ENCODE data around the gene STON2.

STON2 gene

DNA sequence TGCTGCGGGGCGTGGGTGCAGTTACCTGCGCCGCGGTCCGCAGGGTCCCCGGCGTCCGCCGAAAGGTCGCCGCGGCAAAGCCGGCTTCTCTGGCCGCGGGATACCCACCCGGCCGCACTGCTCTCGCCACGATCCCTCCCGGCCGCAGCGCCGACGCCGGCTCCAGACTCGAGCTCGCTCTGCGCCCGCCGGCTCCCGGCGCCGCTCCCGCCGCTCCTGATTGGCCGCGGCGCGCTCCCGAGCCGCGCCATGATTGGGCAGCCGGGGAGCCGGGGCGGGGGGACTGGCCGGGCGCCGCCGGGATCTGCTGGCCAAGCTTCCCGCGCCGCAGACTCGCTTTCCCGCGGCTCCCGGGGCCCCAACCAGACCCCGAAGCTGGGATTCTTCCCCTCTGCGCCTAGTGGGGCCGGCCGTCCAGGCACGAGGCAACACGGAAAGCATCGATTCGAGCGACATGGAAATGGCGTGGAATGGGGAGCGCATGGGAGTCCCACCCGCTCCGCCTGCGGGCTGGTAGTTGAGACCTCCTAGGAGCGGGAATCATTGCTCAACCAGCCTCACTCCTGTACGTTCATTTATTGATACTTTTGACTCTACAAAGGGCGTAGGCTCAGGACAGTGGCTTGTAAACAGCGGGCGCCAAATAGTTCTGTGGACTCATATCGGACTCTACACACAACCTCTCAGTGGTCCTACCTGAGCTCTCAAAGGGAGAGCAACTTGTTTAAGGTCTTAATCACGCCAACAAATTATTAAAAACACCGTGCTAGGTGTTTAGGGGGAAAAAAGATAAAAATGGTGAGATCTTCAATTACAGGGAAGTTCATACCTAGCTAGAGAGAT, 36.4 kb upstream of the STON2 start:
- TF ChIP-seq ESRRG (CRISPR knock-in tag; IDR thresholded peaks at IDR 0.05) (no peak), RARB (CRISPR knock-in tag; IDR thresholded peaks at IDR 0.05) (no peak), PPARA (CRISPR knock-in tag; IDR thresholded peaks at IDR 0.05; ENCODE audit: borderline replicate concordance) (no peak), ISL1 (CRISPR knock-in tag; IDR thresholded peaks at IDR 0.05) (no peak), TSHZ2 (CRISPR knock-in tag; IDR thresholded peaks at IDR 0.05) (no peak)
- ATAC-seq = peak; percentile 99

- peak; percentile 50 for ATAC-seq
- no peak for TF ChIP-seq ZC3H10 (CRISPR knock-in tag; IDR thresholded peaks at IDR 0.05)
- no peak for TF ChIP-seq CSDC2 (CRISPR knock-in tag; IDR thresholded peaks at IDR 0.05)
- no peak for TF ChIP-seq TSHZ2 (CRISPR knock-in tag; IDR thresholded peaks at IDR 0.05)
- no peak for TF ChIP-seq SNAI2 (CRISPR knock-in tag; IDR thresholded peaks at IDR 0.05)
Measured at GRCh38 chr14:81435391-81436295, 35.5 kb upstream of the STON2 start.

DNA sequence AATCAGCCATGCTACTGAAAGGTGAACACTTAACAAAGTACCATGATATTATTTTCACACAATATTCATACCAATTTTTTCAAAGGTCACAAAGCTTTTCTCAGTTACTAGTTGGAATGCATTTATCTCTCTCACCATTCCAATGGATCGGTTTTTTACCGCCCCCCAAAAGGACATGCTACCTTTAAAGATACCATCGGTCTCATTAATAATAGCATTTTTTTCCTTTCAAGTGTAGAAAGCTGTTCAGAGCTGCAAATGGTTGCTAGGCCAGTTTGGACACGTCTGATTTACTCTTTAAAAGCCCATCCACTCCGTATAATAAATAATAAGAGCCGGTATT, 34.9 kb upstream of the STON2 start:
- no peak for ATAC-seq
- no peak for TF ChIP-seq ZFP3 (CRISPR knock-in tag; IDR thresholded peaks at IDR 0.05)

- TF ChIP-seq, protein P1, sequence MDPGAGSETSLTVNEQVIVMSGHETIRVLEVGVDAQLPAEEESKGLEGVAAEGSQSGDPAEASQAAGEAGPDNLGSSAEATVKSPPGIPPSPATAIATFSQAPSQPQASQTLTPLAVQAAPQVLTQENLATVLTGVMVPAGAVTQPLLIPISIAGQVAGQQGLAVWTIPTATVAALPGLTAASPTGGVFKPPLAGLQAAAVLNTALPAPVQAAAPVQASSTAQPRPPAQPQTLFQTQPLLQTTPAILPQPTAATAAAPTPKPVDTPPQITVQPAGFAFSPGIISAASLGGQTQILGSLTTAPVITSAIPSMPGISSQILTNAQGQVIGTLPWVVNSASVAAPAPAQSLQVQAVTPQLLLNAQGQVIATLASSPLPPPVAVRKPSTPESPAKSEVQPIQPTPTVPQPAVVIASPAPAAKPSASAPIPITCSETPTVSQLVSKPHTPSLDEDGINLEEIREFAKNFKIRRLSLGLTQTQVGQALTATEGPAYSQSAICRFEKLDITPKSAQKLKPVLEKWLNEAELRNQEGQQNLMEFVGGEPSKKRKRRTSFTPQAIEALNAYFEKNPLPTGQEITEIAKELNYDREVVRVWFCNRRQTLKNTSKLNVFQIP (CRISPR knock-in tag; IDR thresholded peaks at IDR 0.05; ENCODE audit: borderline replicate concordance, low read depth) = no peak
- no peak for ATAC-seq
Measured at GRCh38 chr14:81434230-81434629, 34.1 kb upstream of the STON2 start.

- ATAC-seq = no peak
- TF ChIP-seq ZC3H10 (CRISPR knock-in tag; IDR thresholded peaks at IDR 0.05) = no peak
- TF ChIP-seq ZFP3 (CRISPR knock-in tag; IDR thresholded peaks at IDR 0.05) = no peak
- no peak for TF ChIP-seq ZNF565 (CRISPR knock-in tag; conservative IDR thresholded peaks at IDR 0.05; ENCODE audit: low read depth)
- no peak for TF ChIP-seq TOX (CRISPR knock-in tag; IDR thresholded peaks at IDR 0.05; ENCODE audit: borderline replicate concordance)
- TF ChIP-seq ZNF70 (CRISPR knock-in tag; IDR thresholded peaks at IDR 0.05) = no peak
- no peak for TF ChIP-seq CREB5 (CRISPR knock-in tag; IDR thresholded peaks at IDR 0.05; ENCODE audit: low read depth)
- TF ChIP-seq ISL1 (CRISPR knock-in tag; IDR thresholded peaks at IDR 0.05) = no peak
- no peak for TF ChIP-seq OSR1 (CRISPR knock-in tag; IDR thresholded peaks at IDR 0.05)
- TF ChIP-seq, protein P2, sequence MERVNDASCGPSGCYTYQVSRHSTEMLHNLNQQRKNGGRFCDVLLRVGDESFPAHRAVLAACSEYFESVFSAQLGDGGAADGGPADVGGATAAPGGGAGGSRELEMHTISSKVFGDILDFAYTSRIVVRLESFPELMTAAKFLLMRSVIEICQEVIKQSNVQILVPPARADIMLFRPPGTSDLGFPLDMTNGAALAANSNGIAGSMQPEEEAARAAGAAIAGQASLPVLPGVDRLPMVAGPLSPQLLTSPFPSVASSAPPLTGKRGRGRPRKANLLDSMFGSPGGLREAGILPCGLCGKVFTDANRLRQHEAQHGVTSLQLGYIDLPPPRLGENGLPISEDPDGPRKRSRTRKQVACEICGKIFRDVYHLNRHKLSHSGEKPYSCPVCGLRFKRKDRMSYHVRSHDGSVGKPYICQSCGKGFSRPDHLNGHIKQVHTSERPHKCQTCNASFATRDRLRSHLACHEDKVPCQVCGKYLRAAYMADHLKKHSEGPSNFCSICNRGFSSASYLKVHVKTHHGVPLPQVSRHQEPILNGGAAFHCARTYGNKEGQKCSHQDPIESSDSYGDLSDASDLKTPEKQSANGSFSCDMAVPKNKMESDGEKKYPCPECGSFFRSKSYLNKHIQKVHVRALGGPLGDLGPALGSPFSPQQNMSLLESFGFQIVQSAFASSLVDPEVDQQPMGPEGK (CRISPR knock-in tag; IDR thresholded peaks at IDR 0.05; ENCODE audit: borderline replicate concordance) = no peak
- TF ChIP-seq GLIS3 (CRISPR knock-in tag; IDR thresholded peaks at IDR 0.05) = no peak
- no peak for TF ChIP-seq ZNF8 (CRISPR knock-in tag; IDR thresholded peaks at IDR 0.05)
- TF ChIP-seq RARB (CRISPR knock-in tag; IDR thresholded peaks at IDR 0.05) = no peak
- no peak for TF ChIP-seq TCF4 (CRISPR knock-in tag; IDR thresholded peaks at IDR 0.05; ENCODE audit: borderline replicate concordance)
- no peak for TF ChIP-seq ARNTL (CRISPR knock-in tag; IDR thresholded peaks at IDR 0.05; ENCODE audit: borderline replicate concordance, low read depth)
Measured at GRCh38 chr14:81433378-81433777, 33.3 kb upstream of the STON2 start.

Data from SK-N-SH treated with all-trans-retinoic acid at 6 μM for 48 hours (cell line).